Common myeloid progenitor, CD34-positive (primary cell): ENCODE data around the gene KLHL29.
"Not testable (repeated sequence)": the region's sequence is repeated elsewhere in the genome, so short reads cannot be mapped to it uniquely, and the experiment has no call there.

Source experiments
- CTCF ChIA-PET: fragments of 350-600 bp; sonication (Branson Sonifier 250); formaldehyde crosslinking; loops from one replicate; lab custom pipeline; 2021; ENCODE audit warnings: antibody characterized with exemption; lab: Charles Lee
- POLR2A ChIA-PET: fragments of 350-600 bp; sonication (Branson Sonifier 250); formaldehyde crosslinking; loops from one replicate; lab custom pipeline; 2021; ENCODE audit warnings: antibody characterized with exemption; lab: Charles Lee
- DNase-seq, 3 donors: peaks; one replicate each; pipeline versions ENCODE4 v3.0.0 to v3.0.0-alpha.2; 2013
- H3K27ac ChIP-seq, 2 experiments: 1 replicate in 1 of 2; 2 replicates in 1 of 2; pipeline ENCODE4 v1.7.0; 2013; ENCODE audit warnings: inconsistent platforms in 2 of 2, low read length in 2 of 2, mild to moderate bottlenecking in 2 of 2, low read depth in 1 of 2, moderate library complexity in 1 of 2; ENCODE audit not compliant: severe bottlenecking in 2 of 2, insufficient read depth in 1 of 2, poor library complexity in 1 of 2
- H3K27me3 ChIP-seq, 5 experiments: replicated peaks in 2 of 5; 1 replicate in 3 of 5; 2 replicates in 2 of 5; pipeline versions ENCODE4 v1.6.1 to v1.7.0; 2013; ENCODE audit warnings: low read length in 4 of 5, mild to moderate bottlenecking in 2 of 5, moderate library complexity in 2 of 5, inconsistent platforms in 1 of 5; ENCODE audit not compliant: insufficient read depth in 5 of 5, control insufficient read depth in 4 of 5
- H3K36me3 ChIP-seq, 4 experiments: 1 replicate in 2 of 4; 2 replicates in 2 of 4; pipeline versions ENCODE4 v1.6.1 to v1.7.0; 2013; ENCODE audit warnings: low read length in 3 of 4, control low read depth in 1 of 4, mild to moderate bottlenecking in 1 of 4; ENCODE audit not compliant: control insufficient read depth in 4 of 4, insufficient read depth in 4 of 4
- H3K4me1 ChIP-seq, 4 experiments: 1 replicate in 3 of 4; 2 replicates in 1 of 4; pipeline versions ENCODE4 v1.6.1 to v1.7.1; 2013; ENCODE audit warnings: low read length in 3 of 4, mild to moderate bottlenecking in 3 of 4, control low read depth in 1 of 4, inconsistent platforms in 1 of 4, moderate library complexity in 1 of 4; ENCODE audit not compliant: control insufficient read depth in 4 of 4, insufficient read depth in 4 of 4; ENCODE audit errors: control extremely low read depth in 1 of 4
- H3K4me3 ChIP-seq, 7 experiments: 1 replicate in 4 of 7; 2 replicates in 3 of 7; pipeline versions ENCODE4 v1.5.1 to v1.7.0; 2013; ENCODE audit warnings: mild to moderate bottlenecking in 7 of 7, low read length in 6 of 7, moderate library complexity in 6 of 7, inconsistent platforms in 2 of 7, low read depth in 2 of 7, control low read depth in 1 of 7; ENCODE audit not compliant: insufficient read depth in 4 of 7, control insufficient read depth in 1 of 7; ENCODE audit errors: extremely low read depth in 1 of 7
- H3K9me3 ChIP-seq, 5 experiments: 1 replicate in 4 of 5; 2 replicates in 1 of 5; pipeline versions ENCODE4 v1.6.1 to v1.7.1; 2013; ENCODE audit warnings: low read length in 4 of 5, mild to moderate bottlenecking in 2 of 5, inconsistent platforms in 1 of 5, low read depth in 1 of 5, moderate library complexity in 1 of 5; ENCODE audit not compliant: control insufficient read depth in 4 of 5, insufficient read depth in 2 of 5; ENCODE audit errors: control extremely low read depth in 1 of 5
- WGBS: methylation state at CpG from one replicate; pipeline ENCODE4 v1.1.5; 2013; ENCODE audit not compliant: insufficient coverage; 5-methylcytosine and 5-hydroxymethylcytosine counted together

Gene KLHL29

DNA sequence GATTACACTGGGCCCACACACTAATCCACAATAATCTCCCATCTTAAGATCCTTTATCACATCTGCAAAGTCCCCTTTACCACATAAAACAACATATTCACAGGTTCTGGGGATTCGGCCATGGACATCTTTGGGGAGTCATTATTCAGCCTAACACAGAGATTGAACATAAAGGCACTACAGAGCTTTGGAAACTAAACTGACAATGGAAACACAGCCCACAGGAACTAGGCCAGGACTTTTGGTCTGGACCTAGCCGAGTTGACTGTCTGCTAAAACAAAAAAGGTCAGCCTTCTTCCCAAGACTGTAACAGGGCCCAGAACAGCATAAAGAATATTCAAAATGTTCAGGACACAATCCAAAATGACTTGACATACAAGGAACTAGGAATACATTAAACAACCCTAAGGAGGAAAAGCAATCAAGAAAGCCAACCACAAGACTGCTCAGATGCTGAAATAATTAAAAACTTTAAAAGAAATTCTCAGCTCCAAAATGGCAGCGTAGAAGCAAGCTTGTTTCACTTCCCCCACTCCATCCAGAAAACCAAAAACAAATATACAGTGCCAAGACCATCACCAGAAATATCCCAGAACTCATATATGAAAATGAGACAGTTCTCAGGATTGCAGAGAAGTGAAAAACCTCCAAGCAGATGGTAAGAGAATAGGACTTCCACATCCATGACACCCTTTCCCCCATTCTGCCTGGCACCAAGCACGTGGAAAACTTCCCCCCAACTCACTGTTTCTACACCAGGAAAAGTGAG lies 334.1 kb downstream of the KLHL29 start:
- Histone ChIP-seq H3K27ac (no peak overlapping the region), H3K36me3 (peaks cover 0 to 20% (median 4%) of the 10 kb centered on the region in 4 experiments), H3K27me3 (no peaks in the 10 kb centered on the region), H3K9me3 (peaks cover 3 to 28% (median 6%) of the 10 kb centered on the region in 5 experiments), H3K4me1 (no peaks in the 10 kb centered on the region), H3K4me3 (no peak overlapping the region)
- ChIA-PET POLR2A (no interaction called here), CTCF (no interaction called here)
- DNase-seq: no peak
- WGBS: 97% methylated on average over 2 of the region's 4 CpGs

DNA sequence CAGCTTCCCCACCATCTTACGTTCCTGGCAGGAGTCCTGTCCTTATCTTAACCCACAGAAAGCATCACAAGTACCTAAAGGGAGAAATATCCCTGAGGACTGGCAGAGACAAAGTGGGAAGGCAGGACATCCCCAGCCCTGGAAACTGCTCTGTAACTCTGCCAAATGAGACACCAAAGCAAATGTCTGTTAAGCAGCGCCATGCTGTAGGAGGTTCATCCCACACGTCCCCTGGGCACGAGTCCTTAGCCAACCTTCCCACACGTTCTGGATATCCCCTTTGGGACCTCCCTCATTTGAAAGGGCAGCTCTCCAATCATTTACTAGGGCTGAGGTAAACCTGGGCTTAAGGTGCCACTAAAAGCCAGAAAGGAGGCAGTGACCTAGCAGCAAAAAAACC lies 334.7 kb downstream of the KLHL29 start:
- WGBS: 97% methylated on average over 4 of the region's 5 CpGs

DNA sequence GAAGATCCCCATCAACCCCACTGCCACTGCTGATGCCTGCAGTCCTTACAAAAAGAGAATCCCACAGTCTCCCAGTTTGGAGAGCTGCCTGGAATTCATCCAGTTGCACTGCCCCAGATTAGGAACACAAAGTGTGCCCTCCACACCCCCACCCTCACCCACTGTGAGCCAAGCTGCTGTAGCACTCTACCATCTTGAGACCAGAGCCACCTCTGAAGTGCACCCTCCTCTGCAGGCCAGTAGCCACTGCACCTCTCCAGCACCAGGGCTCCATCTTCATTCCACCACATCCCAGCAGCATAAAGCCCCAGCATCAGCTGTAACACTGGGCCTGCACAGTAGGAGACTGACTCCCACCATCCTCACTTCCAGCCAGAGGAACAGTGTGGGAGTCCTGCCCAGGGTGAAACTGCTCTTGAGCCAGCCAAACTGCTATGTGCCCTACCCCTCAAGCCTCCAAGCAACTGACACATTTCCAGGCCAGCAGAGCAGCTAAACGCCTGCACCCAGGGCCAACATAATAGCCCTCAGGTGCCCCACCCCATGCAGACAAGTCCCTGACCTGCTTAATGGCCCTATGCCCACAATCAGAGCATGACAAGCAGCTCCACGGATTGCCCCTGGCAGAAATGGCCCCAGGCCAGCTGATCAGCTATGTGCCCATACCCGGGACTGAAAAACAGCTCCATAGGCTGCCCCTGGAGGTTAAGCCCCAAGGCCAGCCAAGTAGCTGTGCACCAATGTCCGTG lies 335.9 kb downstream of the KLHL29 start:
- WGBS: 87% methylated on average over 4 of the region's 4 CpGs
- CTCF ChIA-PET: interaction anchor here (0.5 kb wide), 1 partner anchor 109 kb away, joined by 3 read pairs; no protein-coding TSS in a partner anchor
- POLR2A ChIA-PET: no interaction called here

More for the DNA sequence above, 334.7 kb downstream of the KLHL29 start:
- ChIA-PET POLR2A (no interaction called here), CTCF (no interaction called here)
- H3K36me3 ChIP-seq: peaks cover 0 to 24% (median 4%) of the 10 kb centered on the region in 4 experiments
- no peak for DNase-seq
- no peaks in the 10 kb centered on the region for H3K4me1 ChIP-seq
- H3K27me3 ChIP-seq: no peaks in the 10 kb centered on the region
- no peak overlapping the region for H3K27ac ChIP-seq
- H3K4me3 ChIP-seq: no peak overlapping the region
- H3K9me3 ChIP-seq: peaks cover 4 to 32% (median 6%) of the 10 kb centered on the region in 5 experiments

DNA sequence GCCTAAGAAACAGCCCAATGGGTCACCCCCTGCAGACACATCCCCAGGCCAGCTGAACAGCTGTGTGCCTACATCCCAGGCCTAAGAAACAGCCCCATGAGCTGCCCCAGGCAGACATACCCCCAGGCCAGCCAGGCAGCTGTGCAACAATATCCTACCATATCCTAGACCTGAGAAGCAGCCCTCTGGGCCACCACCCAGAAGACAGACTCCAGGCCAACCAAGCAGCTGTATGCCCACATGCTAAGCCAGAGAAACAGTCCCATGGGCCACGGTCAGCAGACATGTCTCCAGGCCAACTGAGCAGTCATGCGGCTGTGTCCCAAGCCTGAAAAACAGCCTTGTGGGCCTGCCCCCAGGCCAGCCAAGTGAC lies 336.5 kb downstream of the KLHL29 start:
- Histone ChIP-seq H3K27me3 (no peaks in the 10 kb centered on the region), H3K4me1 (no peaks in the 10 kb centered on the region), H3K9me3 (peaks cover 5 to 41% (median 6%) of the 10 kb centered on the region in 5 experiments), H3K4me3 (no peak overlapping the region), H3K27ac (no peak overlapping the region), H3K36me3 (peaks cover 0 to 30% (median 6%) of the 10 kb centered on the region in 4 experiments)
- no peak for DNase-seq
- CTCF ChIA-PET: interaction anchor here (0.5 to 1.4 kb wide), 2 partner anchors 13 to 108 kb away, joined by 3 read pairs; no protein-coding TSS in a partner anchor
- WGBS: 83% methylated on average over 1 of the region's 2 CpGs
- POLR2A ChIA-PET: no interaction called here

More for the DNA sequence above, 335.9 kb downstream of the KLHL29 start:
- Histone ChIP-seq H3K4me1 (no peaks in the 10 kb centered on the region), H3K27me3 (no peaks in the 10 kb centered on the region), H3K9me3 (peaks cover 4 to 36% (median 6%) of the 10 kb centered on the region in 5 experiments), H3K4me3 (no peak overlapping the region), H3K36me3 (peaks cover 0 to 24% (median 5%) of the 10 kb centered on the region in 4 experiments), H3K27ac (no peak overlapping the region)
- no peak for DNase-seq

DNA sequence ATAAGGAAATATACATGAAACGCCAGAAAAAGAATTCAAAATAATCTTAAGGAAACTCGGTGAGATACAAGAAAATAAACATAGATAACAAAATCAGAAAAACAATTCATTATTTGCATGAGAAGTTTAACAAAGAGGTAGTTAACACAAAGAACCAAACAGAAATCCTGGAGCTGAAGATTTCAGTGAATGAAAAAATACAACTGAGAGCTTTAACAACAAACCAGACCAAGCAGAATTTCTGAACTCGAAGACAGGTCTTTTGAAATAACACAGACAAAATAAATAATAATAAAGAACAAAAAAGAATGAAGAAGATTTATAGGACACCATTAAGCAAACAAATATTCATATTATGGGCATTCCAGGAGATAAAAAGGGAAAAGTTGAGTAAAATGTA lies 337.3 kb downstream of the KLHL29 start:
- H3K4me3 ChIP-seq: no peak overlapping the region
- no CpG with 5 or more reads among the region's 3 CpGs for WGBS
- no peak overlapping the region for H3K27ac ChIP-seq
- H3K4me1 ChIP-seq: no peaks in the 10 kb centered on the region
- H3K27me3 ChIP-seq: no peaks in the 10 kb centered on the region
- ChIA-PET POLR2A (no interaction called here), CTCF (interaction anchor here (1.4 kb wide), 1 partner anchor 14 kb away, joined by 3 read pairs; no protein-coding TSS in a partner anchor)
- H3K36me3 ChIP-seq: peaks cover 0 to 28% (median 4%) of the 10 kb centered on the region in 4 experiments
- peak in 1 of 3 donors; percentile 11 for DNase-seq
- H3K9me3 ChIP-seq: peaks cover 5 to 41% (median 6%) of the 10 kb centered on the region in 5 experiments

DNA sequence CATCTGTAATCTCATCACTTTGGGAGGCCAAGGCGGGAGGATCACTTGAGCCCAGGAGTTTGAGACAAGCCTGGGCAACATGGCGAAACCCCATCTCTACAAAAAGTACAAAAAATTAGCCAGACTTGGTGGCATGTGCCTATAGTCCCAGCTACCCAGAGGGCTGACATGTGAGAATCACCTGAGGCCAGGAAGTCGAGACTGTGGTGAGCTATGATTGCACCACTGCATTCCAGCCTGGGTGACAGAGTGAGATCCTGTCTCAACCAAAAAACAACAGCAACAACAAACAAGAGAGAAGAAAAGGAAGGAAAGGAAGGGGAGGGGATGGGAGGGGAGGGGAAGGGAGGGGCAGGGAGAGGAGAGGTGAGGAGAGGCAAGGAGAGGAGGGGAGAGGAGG lies 338.1 kb downstream of the KLHL29 start:
- H3K9me3 ChIP-seq: peaks cover 5 to 41% (median 6%) of the 10 kb centered on the region in 5 experiments
- DNase-seq, CTCF ChIA-PET, H3K27me3 ChIP-seq, H3K27ac ChIP-seq, POLR2A ChIA-PET, H3K4me1 ChIP-seq, H3K4me3 ChIP-seq: not testable (repeated sequence)
- peaks cover 0 to 28% (median 4%) of the 10 kb centered on the region in 4 experiments for H3K36me3 ChIP-seq
- WGBS: 100% methylated on average over 2 of the region's 3 CpGs
